Measurements from ENCODE around the gene CACNG3.

The CACNG3 gene

DNA sequence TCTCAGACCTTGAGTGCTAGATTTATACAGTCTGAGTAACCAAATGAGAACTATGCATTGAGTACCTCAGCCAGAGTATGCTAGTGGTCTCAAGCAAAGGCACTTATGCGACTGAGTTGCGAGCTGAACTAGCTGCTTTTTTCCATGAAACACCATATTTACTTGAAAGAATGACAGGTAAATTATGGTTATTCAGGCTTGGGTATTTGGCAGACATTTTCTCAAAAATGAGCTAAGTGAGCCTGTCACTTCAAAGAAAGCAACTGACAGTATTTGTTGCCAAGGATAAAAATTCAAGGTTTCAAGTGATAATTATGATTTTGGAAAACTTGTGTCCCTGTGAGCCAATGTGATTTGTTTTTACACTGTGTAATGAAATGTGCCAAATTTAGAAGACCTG lies 19.3 kb downstream of the CACNG3 start:
- peaks cover 47% of the 10 kb centered on the region for H3K27me3 ChIP-seq (ENCODE audit: low read depth, low read length)
- H3K4me3 ChIP-seq (ENCODE audit: low read length): no peak overlapping the region
- H3K79me2 ChIP-seq (ENCODE audit: low read length): no peaks in the 10 kb centered on the region
- no peak overlapping the region for H3K9ac ChIP-seq (ENCODE audit: low read length)
- no peak overlapping the region for H3K27ac ChIP-seq (ENCODE audit: low read length)
- TF ChIP-seq, protein P1, sequence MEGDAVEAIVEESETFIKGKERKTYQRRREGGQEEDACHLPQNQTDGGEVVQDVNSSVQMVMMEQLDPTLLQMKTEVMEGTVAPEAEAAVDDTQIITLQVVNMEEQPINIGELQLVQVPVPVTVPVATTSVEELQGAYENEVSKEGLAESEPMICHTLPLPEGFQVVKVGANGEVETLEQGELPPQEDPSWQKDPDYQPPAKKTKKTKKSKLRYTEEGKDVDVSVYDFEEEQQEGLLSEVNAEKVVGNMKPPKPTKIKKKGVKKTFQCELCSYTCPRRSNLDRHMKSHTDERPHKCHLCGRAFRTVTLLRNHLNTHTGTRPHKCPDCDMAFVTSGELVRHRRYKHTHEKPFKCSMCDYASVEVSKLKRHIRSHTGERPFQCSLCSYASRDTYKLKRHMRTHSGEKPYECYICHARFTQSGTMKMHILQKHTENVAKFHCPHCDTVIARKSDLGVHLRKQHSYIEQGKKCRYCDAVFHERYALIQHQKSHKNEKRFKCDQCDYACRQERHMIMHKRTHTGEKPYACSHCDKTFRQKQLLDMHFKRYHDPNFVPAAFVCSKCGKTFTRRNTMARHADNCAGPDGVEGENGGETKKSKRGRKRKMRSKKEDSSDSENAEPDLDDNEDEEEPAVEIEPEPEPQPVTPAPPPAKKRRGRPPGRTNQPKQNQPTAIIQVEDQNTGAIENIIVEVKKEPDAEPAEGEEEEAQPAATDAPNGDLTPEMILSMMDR (IDR thresholded peaks at IDR 0.05; ENCODE audit: low read depth, low read length): no peak
- no peak for TF ChIP-seq EZH2phosphoT487 (IDR thresholded peaks at IDR 0.05; ENCODE audit: low read depth)
- no peak overlapping the region for H2AFZ ChIP-seq (ENCODE audit: low read depth, low read length)
- H4K20me1 ChIP-seq (ENCODE audit: insufficient read depth, low read length): no peaks in the 10 kb centered on the region
- peaks cover 5% of the 10 kb centered on the region; the same call in 1 of the 2 replicates for H3K4me1 ChIP-seq (ENCODE audit: low read length)
- H3K4me2 ChIP-seq (ENCODE audit: low read length): no peak overlapping the region
- no peaks in the 10 kb centered on the region for H3K36me3 ChIP-seq (replicated peaks; ENCODE audit: low read depth, low read length)
- H3K9me3 ChIP-seq (ENCODE audit: insufficient read depth, low read length): no peaks in the 10 kb centered on the region

DNA sequence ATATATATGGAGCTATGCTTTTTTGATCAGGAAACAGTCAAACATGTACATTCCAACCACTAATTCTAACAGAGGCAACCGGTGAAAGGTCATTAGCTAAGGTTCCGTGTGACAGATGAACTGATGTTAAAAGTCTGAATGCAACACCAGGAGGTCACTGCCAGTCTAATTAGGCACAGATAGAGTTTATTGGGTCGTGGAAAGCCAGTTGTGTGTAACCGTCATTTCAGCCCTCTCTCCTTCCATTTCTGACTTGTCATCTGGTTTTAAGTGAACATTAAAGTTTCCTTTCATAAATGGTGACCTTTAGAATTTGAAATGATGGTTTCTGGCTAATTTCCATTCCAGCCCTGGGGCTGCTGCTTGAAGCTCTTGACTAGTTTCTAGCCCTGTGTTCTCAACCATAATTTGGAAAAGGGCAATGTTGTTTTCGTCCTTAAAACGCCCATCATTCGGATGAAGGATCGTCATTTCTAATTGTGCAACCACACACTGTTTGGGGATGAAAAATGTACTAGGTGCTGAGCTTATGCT lies 23.9 kb downstream of the CACNG3 start:
- peaks cover 56% of the 10 kb centered on the region for H3K27me3 ChIP-seq (ENCODE audit: low read depth, low read length)
- no peak overlapping the region for H3K4me2 ChIP-seq (ENCODE audit: low read length)
- no peaks in the 10 kb centered on the region for H3K36me3 ChIP-seq (replicated peaks; ENCODE audit: low read depth, low read length)
- H2AFZ ChIP-seq (ENCODE audit: low read depth, low read length): no peak overlapping the region
- H4K20me1 ChIP-seq (ENCODE audit: insufficient read depth, low read length): no peaks in the 10 kb centered on the region
- no peaks in the 10 kb centered on the region for H3K4me1 ChIP-seq (ENCODE audit: low read length)
- H3K9me3 ChIP-seq (ENCODE audit: insufficient read depth, low read length): no peaks in the 10 kb centered on the region
- H3K79me2 ChIP-seq (ENCODE audit: low read length): no peaks in the 10 kb centered on the region
- H3K9ac ChIP-seq (ENCODE audit: low read length): no peak overlapping the region
- TF ChIP-seq, protein P1 (IDR thresholded peaks at IDR 0.05; ENCODE audit: low read depth, low read length): no peak
- TF ChIP-seq EZH2phosphoT487 (IDR thresholded peaks at IDR 0.05; ENCODE audit: low read depth): no peak
- no peak overlapping the region for H3K4me3 ChIP-seq (ENCODE audit: low read length)
- no peak overlapping the region for H3K27ac ChIP-seq (ENCODE audit: low read length)

DNA sequence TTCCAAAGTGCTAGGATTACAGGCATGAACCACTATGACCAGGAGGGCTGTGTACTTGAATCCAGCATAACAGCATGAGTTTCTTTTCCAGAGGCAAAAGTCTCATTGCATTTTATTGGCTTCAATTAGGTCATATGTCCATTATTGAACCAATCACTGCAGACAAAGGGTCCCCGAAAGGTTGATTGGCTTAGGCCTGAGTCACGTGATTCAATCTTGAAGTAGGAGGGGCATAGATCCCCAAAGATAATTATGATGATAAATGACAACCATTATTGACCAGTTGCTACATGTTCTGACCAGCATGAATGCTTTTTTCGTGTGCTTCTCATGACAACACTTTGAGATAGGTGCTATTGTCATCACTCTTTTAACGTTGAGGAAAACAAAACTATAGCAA lies 25.3 kb downstream of the CACNG3 start:
- Histone ChIP-seq H3K9me3 (ENCODE audit: insufficient read depth, low read length) (no peaks in the 10 kb centered on the region), H3K4me1 (ENCODE audit: low read length) (no peaks in the 10 kb centered on the region), H3K27me3 (ENCODE audit: low read depth, low read length) (peaks cover 46% of the 10 kb centered on the region), H4K20me1 (ENCODE audit: insufficient read depth, low read length) (no peaks in the 10 kb centered on the region), H2AFZ (ENCODE audit: low read depth, low read length) (no peak overlapping the region), H3K4me3 (ENCODE audit: low read length) (no peak overlapping the region), H3K9ac (ENCODE audit: low read length) (no peak overlapping the region), H3K27ac (ENCODE audit: low read length) (no peak overlapping the region), H3K79me2 (ENCODE audit: low read length) (no peaks in the 10 kb centered on the region), H3K4me2 (ENCODE audit: low read length) (no peak overlapping the region), H3K36me3 (replicated peaks; ENCODE audit: low read depth, low read length) (no peaks in the 10 kb centered on the region)
- TF ChIP-seq, protein P1 (IDR thresholded peaks at IDR 0.05; ENCODE audit: low read depth, low read length): no peak
- no peak for TF ChIP-seq EZH2phosphoT487 (IDR thresholded peaks at IDR 0.05; ENCODE audit: low read depth)

DNA sequence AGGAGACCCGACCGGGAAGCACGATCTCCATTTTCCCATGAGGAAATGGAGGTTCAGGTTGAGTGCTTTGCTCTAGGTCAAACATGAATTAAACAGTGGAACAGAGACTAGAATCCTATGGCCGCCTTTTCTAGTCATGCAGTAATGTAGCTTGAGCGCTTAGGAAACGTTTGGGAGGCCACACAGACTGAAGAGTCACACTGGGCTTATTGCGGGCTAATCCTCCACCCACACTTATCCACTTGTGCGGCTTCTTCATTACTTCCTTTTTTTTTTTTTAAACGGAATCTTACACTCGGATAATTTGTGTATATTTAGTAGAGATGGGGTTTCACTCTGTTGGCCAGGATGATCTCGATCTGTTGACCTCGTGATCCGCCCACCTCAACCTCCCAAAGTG lies 26.0 kb downstream of the CACNG3 start:
- no peak overlapping the region for H3K4me3 ChIP-seq (ENCODE audit: low read length)

More for the DNA sequence above, 26.0 kb downstream of the CACNG3 start:
- Histone ChIP-seq H3K4me2 (ENCODE audit: low read length) (no peak overlapping the region), H3K4me1 (ENCODE audit: low read length) (no peaks in the 10 kb centered on the region), H3K27ac (ENCODE audit: low read length) (no peak overlapping the region), H2AFZ (ENCODE audit: low read depth, low read length) (no peak overlapping the region), H3K36me3 (replicated peaks; ENCODE audit: low read depth, low read length) (no peaks in the 10 kb centered on the region), H3K9ac (ENCODE audit: low read length) (no peak overlapping the region), H4K20me1 (ENCODE audit: insufficient read depth, low read length) (no peaks in the 10 kb centered on the region), H3K9me3 (ENCODE audit: insufficient read depth, low read length) (no peaks in the 10 kb centered on the region), H3K79me2 (ENCODE audit: low read length) (no peaks in the 10 kb centered on the region), H3K27me3 (ENCODE audit: low read depth, low read length) (peaks cover 40% of the 10 kb centered on the region)
- TF ChIP-seq, protein P1 (IDR thresholded peaks at IDR 0.05; ENCODE audit: low read depth, low read length): no peak
- no peak for TF ChIP-seq EZH2phosphoT487 (IDR thresholded peaks at IDR 0.05; ENCODE audit: low read depth)

Data from OCI-LY3 (cell line).